OCI-LY7 (cell line): ENCODE results near the gene CASZ1. TPM values are rescaled to one million over a fixed set of nuclear protein-coding genes. Genes with fewer than 3 reads are reported as not detected.
A peak's percentile ranks its signal among the peaks of the same experiment; 100 is the strongest.

ENCODE experiments used
- BruUV-seq: library from RNA; stranded (reverse); fragments of 400-500 nt; replicated peaks from 2 replicates; lab custom pipeline; 2021; lab: Mats Ljungman, UMichigan
- CTCF ChIA-PET: fragments of 300-600 bp; sonication (Branson Sonifier 250); formaldehyde crosslinking; loops from one replicate; lab custom pipeline; 2022; ENCODE audit warnings: antibody characterized with exemption; ENCODE audit not compliant: unreplicated experiment; lab: Charles Lee
- POLR2A ChIA-PET: fragments of 300-600 bp; sonication (Branson Sonifier 250); formaldehyde crosslinking; loops from one replicate; lab custom pipeline; 2022; ENCODE audit warnings: antibody characterized with exemption; lab: Charles Lee
- DNase-seq: peaks from one replicate; pipeline ENCODE4 v3.0.0-alpha.2; 2015; ENCODE audit warnings: low spot score
- H2AFZ ChIP-seq: fragments of 200-600 bp; sonication (generic), shearing (Covaris generic); 2 replicates; pipeline ENCODE4 v1.6.1; 2014; ENCODE audit warnings: mild to moderate bottlenecking, antibody characterized with exemption, low read length, moderate library complexity
- H3K27ac ChIP-seq: fragments of 200-600 bp; sonication (generic); 2 replicates; pipeline ENCODE4 v1.5.1; 2014; ENCODE audit warnings: mixed run types, low read depth, mild to moderate bottlenecking, moderate library complexity, low read length, inconsistent platforms; ENCODE audit not compliant: poor library complexity, severe bottlenecking
- H3K36me3 ChIP-seq: fragments of 200-600 bp; sonication (generic); 2 replicates; pipeline ENCODE4 v1.6.1; 2014; ENCODE audit warnings: mild to moderate bottlenecking, antibody characterized with exemption, low read length, moderate library complexity, mixed read lengths; ENCODE audit not compliant: insufficient read depth
- H3K4me1 ChIP-seq: fragments of 200-600 bp; sonication (generic); 2 replicates; pipeline ENCODE4 v1.5.1; 2014; ENCODE audit warnings: mild to moderate bottlenecking, low read length; ENCODE audit not compliant: insufficient read depth, poor library complexity, severe bottlenecking
- H3K4me2 ChIP-seq: fragments of 200-600 bp; sonication (generic); 2 replicates; pipeline ENCODE4 v1.6.1; 2014; ENCODE audit warnings: mild to moderate bottlenecking, low read length
- H3K4me3 ChIP-seq: fragments of 200-600 bp; sonication (generic); 2 replicates; pipeline ENCODE4 v1.5.1; 2014; ENCODE audit warnings: mild to moderate bottlenecking, low read depth, low read length; ENCODE audit not compliant: poor library complexity, severe bottlenecking
- H3K79me2 ChIP-seq: fragments of 200-600 bp; sonication (generic); 2 replicates; pipeline ENCODE4 v1.6.1; 2016; ENCODE audit warnings: low read depth, mild to moderate bottlenecking, low read length, moderate library complexity, mixed read lengths; ENCODE audit not compliant: insufficient read depth
- H3K9me2 ChIP-seq: fragments of 200-600 bp; sonication (generic); 2 replicates; pipeline ENCODE4 v1.6.1; 2016; ENCODE audit warnings: mild to moderate bottlenecking, low read length, mixed read lengths; ENCODE audit not compliant: insufficient read depth
- H3K9me3 ChIP-seq: fragments of 200-600 bp; sonication (generic); 2 replicates; pipeline ENCODE4 v1.6.1; 2014; ENCODE audit warnings: mild to moderate bottlenecking, mixed run types, low read length, mixed read lengths
- H4K20me1 ChIP-seq: fragments of 200-600 bp; sonication (generic); 2 replicates; pipeline ENCODE4 v1.6.1; 2014; ENCODE audit warnings: mild to moderate bottlenecking, antibody characterized with exemption, low read length, moderate library complexity, mixed read lengths; ENCODE audit not compliant: insufficient read depth
- CTCF ChIP-seq: fragments of 200-600 bp; sonication (generic); conservative IDR thresholded peaks from 2 replicates; pipeline ENCODE4 v1.5.1; 2014; ENCODE audit warnings: mild to moderate bottlenecking, antibody characterized with exemption, low read length, moderate library complexity, mixed read lengths
- EZH2phosphoT487 ChIP-seq: fragments of 200-600 bp; sonication (generic); IDR thresholded peaks from 2 replicates; pipeline ENCODE4 v1.6.1; 2018; ENCODE audit warnings: low read depth, borderline replicate concordance, mild to moderate bottlenecking, mixed run types, antibody characterized with exemption, low read length, moderate library complexity, mixed read lengths
- intact Hi-C: fragments of 100-400 bp; cut with micrococcal nuclease; formaldehyde crosslinking; loops from one replicate; pipeline ENCODE4 v1.10.0; 2022; ENCODE audit not compliant: unreplicated experiment
- total RNA-seq, 2 experiments: library from RNA; depleted of rRNA in 1 of 2; stranded (reverse); fragments of >200 nt in 1 of 2; shearing (Covaris generic) in 1 of 2; gene quantifications; 2 replicates each; pipeline ENCODE4 v1.2.3, GENCODE V29; 2014 to 2022

CASZ1 gene
- total RNA-seq, 2 experiments from 2014 or later = 3.3 to 3.9 TPM

- Histone ChIP-seq H3K79me2 (no peaks in the 10 kb centered on the region), H4K20me1 (no peaks in the 10 kb centered on the region), H3K36me3 (no peaks in the 10 kb centered on the region), H3K4me1 (peaks cover 6% of the 10 kb centered on the region), H2AFZ (no peak overlapping the region), H3K27ac (no peak overlapping the region), H3K4me2 (peak overlapping the region; percentile 28), H3K9me3 (no peaks in the 10 kb centered on the region), H3K9me2 (no peaks in the 10 kb centered on the region), H3K4me3 (no peak overlapping the region)
- DNase-seq = no peak
- CTCF ChIA-PET = no interaction called here
- POLR2A ChIA-PET = no interaction called here
- BruUV-seq = no TSS peak
- intact Hi-C loops = no loop called here
- no peak for TF ChIP-seq EZH2phosphoT487
- TF ChIP-seq CTCF = no peak
These were observed 35.6 kb downstream of the CASZ1 start for GRCh38 chr1:10760566-10761502.

GRCh38 chr1:10759413-10760200 lies 36.8 kb downstream of the CASZ1 start:
- Histone ChIP-seq H3K4me2 (no peak overlapping the region), H3K36me3 (no peaks in the 10 kb centered on the region), H2AFZ (no peak overlapping the region), H3K4me3 (no peak overlapping the region), H4K20me1 (no peaks in the 10 kb centered on the region), H3K79me2 (no peaks in the 10 kb centered on the region), H3K9me2 (no peaks in the 10 kb centered on the region), H3K9me3 (no peaks in the 10 kb centered on the region), H3K4me1 (peaks cover 6% of the 10 kb centered on the region), H3K27ac (no peak overlapping the region)
- TF ChIP-seq CTCF (no peak), EZH2phosphoT487 (no peak)
- intact Hi-C loops = no loop called here
- ChIA-PET CTCF (interaction anchor here (0.6 kb wide), 1 partner anchor 97 kb away, joined by 3 read pairs; no protein-coding TSS in a partner anchor), POLR2A (no interaction called here)
- DNase-seq = no peak
- BruUV-seq = no TSS peak
